ENCODE data around the gene EIF2D. TPM values are rescaled to one million over a fixed set of nuclear protein-coding genes. Genes with fewer than 3 reads are reported as not detected.

EIF2D gene
- total and polyA plus RNA-seq, 9 of the 15 experiments (the other 6 are each of a cell fraction or from before 2014, with no cell fraction given) = 81.1 to 138 (median 93.9) TPM

DNA sequence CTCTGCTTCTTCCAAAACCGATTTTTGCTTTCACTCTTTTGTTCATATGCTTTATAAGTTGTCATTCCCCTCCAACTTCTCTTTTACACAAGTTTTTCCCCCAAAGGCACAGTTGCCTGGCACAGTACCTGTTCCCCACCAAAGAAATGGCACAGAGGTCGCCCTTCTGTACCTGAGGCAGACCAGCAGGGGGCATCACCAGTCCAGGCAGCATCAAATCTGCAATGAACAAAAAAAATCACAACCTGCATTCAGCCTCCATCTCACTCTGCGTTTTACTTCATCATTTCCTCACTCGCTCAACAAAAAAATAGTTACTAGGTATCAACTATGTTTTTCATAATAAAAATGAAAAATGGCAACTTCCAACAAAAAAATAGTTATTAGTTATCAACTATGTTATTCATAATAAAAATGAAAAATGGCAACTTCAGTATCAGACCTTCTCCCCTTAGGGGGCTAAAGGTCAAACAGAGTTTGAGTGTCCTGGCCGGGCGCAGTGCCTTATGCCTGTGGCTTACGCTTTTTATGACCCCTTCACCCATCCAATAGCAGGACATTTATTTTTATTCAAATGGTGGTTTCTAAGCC, 4.1 kb downstream of the EIF2D start (continued):
- TF ChIP-seq SMAD1 (IDR thresholded peaks at IDR 0.05; ENCODE audit: low read depth, low read length, partially characterized antibody) (peak; percentile 27), NCOA4 (IDR thresholded peaks at IDR 0.05; ENCODE audit: partially characterized antibody) (no peak), GATAD2A (IDR thresholded peaks at IDR 0.05) (no peak), BRF1 (IDR thresholded peaks at IDR 0.05; ENCODE audit: borderline replicate concordance, extremely low read depth, insufficient read length) (no peak), HOXB6 (CRISPR knock-in tag; IDR thresholded peaks at IDR 0.05; ENCODE audit: borderline replicate concordance) (no peak), RNF2 (IDR thresholded peaks at IDR 0.05) (no peak), SMAD4 (CRISPR knock-in tag; conservative IDR thresholded peaks at IDR 0.05) (no peak), ZNF695 (CRISPR knock-in tag; IDR thresholded peaks at IDR 0.05) (no peak)
- TF ChIP-seq, protein P1, sequence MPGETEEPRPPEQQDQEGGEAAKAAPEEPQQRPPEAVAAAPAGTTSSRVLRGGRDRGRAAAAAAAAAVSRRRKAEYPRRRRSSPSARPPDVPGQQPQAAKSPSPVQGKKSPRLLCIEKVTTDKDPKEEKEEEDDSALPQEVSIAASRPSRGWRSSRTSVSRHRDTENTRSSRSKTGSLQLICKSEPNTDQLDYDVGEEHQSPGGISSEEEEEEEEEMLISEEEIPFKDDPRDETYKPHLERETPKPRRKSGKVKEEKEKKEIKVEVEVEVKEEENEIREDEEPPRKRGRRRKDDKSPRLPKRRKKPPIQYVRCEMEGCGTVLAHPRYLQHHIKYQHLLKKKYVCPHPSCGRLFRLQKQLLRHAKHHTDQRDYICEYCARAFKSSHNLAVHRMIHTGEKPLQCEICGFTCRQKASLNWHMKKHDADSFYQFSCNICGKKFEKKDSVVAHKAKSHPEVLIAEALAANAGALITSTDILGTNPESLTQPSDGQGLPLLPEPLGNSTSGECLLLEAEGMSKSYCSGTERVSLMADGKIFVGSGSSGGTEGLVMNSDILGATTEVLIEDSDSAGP (CRISPR knock-in tag; IDR thresholded peaks at IDR 0.05) = no peak
- TF ChIP-seq, protein P2, sequence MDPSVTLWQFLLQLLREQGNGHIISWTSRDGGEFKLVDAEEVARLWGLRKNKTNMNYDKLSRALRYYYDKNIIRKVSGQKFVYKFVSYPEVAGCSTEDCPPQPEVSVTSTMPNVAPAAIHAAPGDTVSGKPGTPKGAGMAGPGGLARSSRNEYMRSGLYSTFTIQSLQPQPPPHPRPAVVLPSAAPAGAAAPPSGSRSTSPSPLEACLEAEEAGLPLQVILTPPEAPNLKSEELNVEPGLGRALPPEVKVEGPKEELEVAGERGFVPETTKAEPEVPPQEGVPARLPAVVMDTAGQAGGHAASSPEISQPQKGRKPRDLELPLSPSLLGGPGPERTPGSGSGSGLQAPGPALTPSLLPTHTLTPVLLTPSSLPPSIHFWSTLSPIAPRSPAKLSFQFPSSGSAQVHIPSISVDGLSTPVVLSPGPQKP (CRISPR knock-in tag; IDR thresholded peaks at IDR 0.05) = no peak
- TF ChIP-seq, protein P3, sequence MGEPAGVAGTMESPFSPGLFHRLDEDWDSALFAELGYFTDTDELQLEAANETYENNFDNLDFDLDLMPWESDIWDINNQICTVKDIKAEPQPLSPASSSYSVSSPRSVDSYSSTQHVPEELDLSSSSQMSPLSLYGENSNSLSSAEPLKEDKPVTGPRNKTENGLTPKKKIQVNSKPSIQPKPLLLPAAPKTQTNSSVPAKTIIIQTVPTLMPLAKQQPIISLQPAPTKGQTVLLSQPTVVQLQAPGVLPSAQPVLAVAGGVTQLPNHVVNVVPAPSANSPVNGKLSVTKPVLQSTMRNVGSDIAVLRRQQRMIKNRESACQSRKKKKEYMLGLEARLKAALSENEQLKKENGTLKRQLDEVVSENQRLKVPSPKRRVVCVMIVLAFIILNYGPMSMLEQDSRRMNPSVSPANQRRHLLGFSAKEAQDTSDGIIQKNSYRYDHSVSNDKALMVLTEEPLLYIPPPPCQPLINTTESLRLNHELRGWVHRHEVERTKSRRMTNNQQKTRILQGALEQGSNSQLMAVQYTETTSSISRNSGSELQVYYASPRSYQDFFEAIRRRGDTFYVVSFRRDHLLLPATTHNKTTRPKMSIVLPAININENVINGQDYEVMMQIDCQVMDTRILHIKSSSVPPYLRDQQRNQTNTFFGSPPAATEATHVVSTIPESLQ (CRISPR knock-in tag; IDR thresholded peaks at IDR 0.05) = no peak
- TF ChIP-seq, protein P4, sequence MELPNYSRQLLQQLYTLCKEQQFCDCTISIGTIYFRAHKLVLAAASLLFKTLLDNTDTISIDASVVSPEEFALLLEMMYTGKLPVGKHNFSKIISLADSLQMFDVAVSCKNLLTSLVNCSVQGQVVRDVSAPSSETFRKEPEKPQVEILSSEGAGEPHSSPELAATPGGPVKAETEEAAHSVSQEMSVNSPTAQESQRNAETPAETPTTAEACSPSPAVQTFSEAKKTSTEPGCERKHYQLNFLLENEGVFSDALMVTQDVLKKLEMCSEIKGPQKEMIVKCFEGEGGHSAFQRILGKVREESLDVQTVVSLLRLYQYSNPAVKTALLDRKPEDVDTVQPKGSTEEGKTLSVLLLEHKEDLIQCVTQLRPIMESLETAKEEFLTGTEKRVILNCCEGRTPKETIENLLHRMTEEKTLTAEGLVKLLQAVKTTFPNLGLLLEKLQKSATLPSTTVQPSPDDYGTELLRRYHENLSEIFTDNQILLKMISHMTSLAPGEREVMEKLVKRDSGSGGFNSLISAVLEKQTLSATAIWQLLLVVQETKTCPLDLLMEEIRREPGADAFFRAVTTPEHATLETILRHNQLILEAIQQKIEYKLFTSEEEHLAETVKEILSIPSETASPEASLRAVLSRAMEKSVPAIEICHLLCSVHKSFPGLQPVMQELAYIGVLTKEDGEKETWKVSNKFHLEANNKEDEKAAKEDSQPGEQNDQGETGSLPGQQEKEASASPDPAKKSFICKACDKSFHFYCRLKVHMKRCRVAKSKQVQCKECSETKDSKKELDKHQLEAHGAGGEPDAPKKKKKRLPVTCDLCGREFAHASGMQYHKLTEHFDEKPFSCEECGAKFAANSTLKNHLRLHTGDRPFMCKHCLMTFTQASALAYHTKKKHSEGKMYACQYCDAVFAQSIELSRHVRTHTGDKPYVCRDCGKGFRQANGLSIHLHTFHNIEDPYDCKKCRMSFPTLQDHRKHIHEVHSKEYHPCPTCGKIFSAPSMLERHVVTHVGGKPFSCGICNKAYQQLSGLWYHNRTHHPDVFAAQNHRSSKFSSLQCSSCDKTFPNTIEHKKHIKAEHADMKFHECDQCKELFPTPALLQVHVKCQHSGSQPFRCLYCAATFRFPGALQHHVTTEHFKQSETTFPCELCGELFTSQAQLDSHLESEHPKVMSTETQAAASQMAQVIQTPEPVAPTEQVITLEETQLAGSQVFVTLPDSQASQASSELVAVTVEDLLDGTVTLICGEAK (IDR thresholded peaks at IDR 0.05) = no peak
- TF ChIP-seq, protein P4 (CRISPR knock-in tag; IDR thresholded peaks at IDR 0.05) = no peak
